HG03565 (cell line): Measurements from ENCODE around the gene SCG5.

Experiments
- ATAC-seq: cut with Tn5 transposase; IDR thresholded peaks from one replicate; pipeline ENCODE4 v1.9.1; 2021; ENCODE audit warnings: mild to moderate bottlenecking, moderate library complexity; ENCODE audit not compliant: unreplicated experiment

Gene SCG5

GRCh38 chr15:32657941-32658340 is 16.4 kb downstream of the SCG5 start:
- no peak for ATAC-seq

GRCh38 chr15:32659340-32660155 is 18.0 kb downstream of the SCG5 start:
- no peak for ATAC-seq

- no peak for ATAC-seq
These were observed 22.2 kb downstream of the SCG5 start for GRCh38 chr15:32663671-32664070.

DNA sequence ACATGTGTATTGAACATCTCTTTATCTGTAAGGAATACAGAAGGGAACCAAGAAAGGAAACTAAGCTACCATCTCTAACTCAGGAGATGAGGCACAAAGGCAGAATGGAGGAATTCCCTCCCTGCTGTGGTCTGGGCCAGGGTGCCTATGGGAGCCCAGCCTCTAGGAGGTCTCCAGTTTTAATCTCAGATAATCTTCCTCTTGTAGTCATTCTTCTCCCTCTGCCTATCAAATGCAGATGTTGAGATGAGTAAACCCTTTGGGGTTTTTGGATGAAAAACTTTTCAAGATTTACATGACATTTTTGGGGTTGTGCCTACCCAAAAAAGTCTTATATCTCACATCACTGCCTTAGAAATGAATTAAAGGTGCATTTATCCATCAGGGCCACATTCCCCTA is 23.3 kb downstream of the SCG5 start:
- ATAC-seq, result no peak

GRCh38 chr15:32667321-32667720 is 25.8 kb downstream of the SCG5 start:
- no peak for ATAC-seq

DNA sequence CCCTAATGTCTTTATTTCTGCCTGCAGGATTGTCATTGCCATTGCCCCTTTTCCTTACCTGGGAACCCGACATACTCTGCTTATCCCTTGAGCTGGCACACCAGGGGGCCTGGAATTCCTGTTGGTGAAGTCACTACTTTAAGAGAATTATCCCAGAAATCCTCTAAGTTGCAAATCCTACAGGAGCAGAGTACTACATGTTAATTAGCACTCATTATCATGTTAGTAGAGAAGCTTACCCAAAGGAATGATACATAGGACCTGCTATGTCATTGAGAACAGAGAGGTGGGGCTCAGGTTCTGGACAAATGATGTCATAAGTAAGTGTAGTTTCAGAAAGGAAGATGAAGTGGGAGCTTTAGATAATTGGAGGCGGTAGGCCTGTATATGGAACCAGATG is 27.4 kb downstream of the SCG5 start:
- ATAC-seq, result no peak

GRCh38 chr15:32669896-32670611 is 28.5 kb downstream of the SCG5 start:
- no peak for ATAC-seq

- ATAC-seq, result no peak
These were observed 29.1 kb downstream of the SCG5 start for GRCh38 chr15:32670623-32671022.

DNA sequence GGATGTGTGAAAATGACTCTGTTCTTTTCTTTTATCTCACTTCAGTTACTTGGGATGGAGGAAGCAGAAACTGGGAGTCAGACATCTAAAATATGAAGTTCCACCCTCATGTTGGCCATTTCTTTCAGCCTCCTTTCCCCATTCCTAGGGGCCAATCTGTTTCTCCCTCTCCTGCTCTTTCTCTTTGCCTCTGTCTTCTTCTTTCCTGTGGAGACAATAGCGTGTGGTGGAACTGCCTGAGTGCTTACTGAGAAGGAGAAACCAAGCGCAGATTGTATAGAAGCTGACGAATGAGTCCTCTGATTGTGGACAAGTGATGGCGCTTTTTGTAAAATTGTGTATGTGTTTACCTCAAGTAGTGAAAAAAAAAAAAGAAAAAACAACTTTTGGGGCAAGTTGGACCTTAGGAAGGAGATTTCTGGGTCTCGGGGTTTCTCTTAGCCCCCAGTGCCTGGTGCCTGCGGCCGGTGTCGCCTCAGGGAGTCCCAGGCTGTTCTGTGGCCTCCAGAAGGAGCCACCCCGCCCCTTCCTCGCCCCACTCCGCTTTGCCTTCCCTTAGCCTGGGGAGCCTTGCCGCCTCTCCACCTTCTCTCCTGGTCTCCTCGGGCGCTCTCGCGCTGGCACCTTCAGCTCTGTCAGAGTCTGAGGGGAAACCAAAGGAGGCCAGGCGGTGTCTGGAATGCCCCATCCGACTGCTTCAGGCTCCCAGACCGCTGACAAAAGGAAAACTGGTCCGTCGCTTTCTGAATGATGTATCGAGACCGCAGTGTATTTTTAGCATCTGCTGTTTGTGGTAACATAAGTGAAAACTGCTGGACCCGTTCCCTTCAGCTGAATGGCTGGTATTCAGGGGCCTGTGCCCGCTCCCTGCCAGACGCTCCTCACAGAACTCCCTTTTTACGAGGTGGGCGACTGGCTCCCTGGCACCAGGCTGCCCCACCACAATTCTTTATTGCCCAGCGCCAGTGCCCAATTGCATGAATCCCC is 30.1 kb downstream of the SCG5 start:
- no peak for ATAC-seq

DNA sequence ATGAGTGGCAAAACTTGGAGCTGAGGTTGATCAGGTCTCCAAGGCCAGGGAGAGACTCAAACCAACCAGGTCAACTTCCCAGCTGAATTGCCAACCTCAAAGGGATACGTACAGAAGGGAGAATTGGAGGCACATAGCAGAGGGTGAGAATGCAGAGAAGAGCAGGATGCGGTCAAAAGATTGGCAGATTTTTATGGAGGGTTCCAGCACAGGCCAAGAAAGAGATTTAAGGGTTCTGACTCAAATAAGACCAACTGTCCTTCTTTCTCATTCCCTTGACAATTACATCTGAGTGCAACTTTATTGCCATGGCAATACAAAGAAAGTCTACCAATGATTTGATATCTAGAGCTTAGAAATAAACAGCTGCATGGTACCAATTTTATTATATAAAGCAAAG is 33.2 kb downstream of the SCG5 start:
- no peak for ATAC-seq

GRCh38 chr15:32675466-32675865 is 34.0 kb downstream of the SCG5 start:
- no peak for ATAC-seq

GRCh38 chr15:32676169-32676568 is 34.7 kb downstream of the SCG5 start:
- no peak for ATAC-seq

DNA sequence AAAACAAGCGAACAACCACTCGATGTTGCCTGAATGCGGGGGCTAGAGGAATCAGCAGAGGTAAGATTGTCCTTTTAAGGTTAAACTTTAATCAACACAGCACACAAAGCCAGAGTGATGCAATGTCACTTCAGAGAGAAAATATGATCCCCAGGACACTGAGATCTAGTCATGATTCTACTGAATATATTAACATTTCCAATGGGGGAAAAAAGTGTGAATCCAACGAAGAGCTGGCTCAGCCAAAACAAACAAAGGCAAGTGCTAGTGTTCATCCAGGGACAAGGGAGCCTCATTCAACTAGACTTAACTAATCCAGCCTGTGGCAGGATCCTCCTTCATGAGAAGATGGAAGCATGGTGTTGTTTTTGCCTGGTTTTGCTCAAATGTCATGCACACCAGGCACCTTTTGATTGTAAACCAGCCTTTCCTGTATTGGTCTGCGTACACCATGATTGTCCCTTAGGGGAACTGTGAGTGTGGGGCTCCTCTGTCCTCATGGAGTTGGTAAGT is 35.8 kb downstream of the SCG5 start:
- no peak for ATAC-seq

DNA sequence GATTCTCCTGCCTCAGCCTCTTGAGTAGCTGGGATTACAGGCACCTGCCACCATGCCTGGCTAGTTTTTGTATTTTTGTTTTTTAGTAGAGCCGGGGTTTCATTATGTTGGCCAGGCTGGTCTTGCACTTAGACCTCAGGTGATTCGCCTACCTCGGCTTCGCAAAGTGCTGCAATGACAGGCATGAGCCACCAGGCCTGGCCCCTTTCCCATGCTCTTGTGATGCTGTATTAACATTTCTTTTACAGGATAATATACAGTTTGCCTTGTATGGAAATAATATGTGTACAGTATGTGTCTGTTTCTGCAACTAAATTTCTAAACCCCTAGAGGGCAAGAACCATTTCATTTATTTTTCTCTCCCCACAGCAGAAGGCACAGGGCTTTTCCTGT is 37.8 kb downstream of the SCG5 start:
- ATAC-seq, result no peak

- ATAC-seq, result no peak
These were observed 41.1 kb downstream of the SCG5 start for GRCh38 chr15:32682569-32682968.

DNA sequence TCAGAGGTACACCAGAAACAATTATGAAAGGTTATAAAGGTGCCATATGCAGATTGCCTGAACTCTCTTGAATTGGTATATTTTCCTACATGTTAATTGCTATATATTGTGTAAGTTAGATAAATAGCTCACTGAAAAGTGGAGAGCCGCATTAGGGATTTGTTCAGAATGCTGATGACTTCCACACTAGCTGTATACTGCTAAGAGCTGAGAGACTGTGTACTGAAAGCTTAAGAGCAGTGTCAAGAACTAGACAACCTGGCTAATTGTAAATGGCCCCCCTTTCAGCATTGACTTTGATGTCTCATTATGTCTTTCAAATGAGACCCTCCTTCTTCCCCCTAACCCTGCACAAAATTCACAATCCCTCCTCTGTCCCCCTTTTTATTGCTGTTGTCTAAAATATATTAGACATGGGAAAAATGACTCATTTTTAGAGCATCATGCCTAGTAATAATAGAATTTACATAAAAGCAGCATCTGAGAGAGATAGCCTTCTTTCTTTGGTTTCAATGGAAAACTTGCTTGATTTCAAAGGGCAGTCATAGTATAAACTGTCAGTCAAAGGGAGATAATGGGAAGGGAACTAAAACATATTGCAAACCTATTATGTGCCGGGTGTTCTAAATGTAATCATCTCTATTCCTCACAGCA is 41.6 kb downstream of the SCG5 start:
- ATAC-seq, result no peak

- no peak for ATAC-seq
These were observed 42.5 kb downstream of the SCG5 start for GRCh38 chr15:32683906-32684584.

DNA sequence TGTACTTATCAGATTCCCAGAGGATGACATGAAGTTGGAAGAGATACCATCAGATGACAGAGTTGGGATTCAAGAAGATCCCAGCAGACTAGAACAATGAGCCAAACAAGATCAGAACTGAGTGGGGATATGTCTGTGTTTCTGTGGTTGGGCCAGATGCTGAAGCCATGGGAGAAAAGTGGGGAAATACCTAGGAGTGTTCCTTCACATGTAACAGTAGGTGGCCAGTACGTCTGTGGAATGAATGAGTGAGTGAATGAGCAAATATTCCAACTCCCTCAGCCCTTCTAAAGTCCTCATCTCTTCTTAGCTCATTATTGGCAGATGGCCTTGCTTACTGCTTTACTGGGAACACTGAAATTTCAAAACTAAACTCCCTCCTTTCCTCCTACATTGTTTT is 44.1 kb downstream of the SCG5 start:
- ATAC-seq, result no peak

DNA sequence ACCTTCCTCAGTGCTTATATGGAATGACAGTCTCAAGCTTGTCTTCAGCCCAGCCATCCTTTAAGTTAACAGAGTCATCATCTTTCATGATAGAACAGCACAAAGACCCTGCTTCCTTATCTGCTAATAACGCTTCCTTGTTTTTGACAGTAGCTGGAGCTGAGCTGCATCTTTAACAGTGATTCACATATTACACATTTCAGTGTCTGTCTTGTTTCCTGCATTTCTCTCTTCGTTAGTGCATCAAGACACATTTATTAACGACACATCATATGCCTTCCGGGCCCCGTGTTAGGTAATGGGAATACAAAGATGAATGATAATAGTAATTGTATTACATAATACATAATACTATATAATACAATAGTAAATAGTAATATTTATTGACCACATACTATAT is 46.0 kb downstream of the SCG5 start:
- ATAC-seq, result no peak

DNA sequence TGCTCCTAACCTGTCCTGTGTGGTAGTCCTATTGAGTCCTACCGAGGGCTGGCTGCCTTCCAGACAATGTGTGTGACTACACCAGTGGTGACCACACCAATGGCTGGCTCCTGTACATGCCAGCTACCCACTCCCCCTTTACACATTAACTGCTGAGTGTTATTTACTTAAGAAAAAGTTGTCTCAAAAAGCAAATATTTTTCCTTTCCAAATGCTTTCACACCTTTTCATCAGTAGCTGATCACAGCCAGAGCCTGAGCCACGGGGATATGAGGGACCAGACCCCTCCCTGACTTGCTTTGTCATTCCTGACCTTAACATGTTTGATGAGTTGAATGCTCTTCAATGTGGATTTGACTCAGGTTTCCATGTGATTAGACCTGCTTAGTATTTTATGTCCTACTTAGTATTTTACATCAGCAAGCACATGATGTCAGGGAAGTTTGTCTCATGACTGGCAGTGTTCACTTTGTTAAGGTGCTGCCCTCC is 46.7 kb downstream of the SCG5 start:
- no peak for ATAC-seq
